Kidney (tissue), 14 donors: ENCODE data around the gene S100A4. TPM values are rescaled to one million over a fixed set of nuclear protein-coding genes. Genes with fewer than 3 reads are reported as not detected.
"Not testable (repeated sequence)": the region's sequence is repeated elsewhere in the genome, so short reads cannot be mapped to it uniquely, and the experiment has no call there.

Source experiments
- DNase-seq, 5 donors: peaks; one replicate each; pipeline ENCODE4 v3.0.0-alpha.2; 2013 to 2020
- FAIRE-seq: peaks from 2 replicates; lab custom pipeline; 2012; peaks lifted over from hg19 to GRCh38; lab: Jason Lieb, UNC
- H3K27ac ChIP-seq, 2 donors: one replicate each; pipeline ENCODE4 v1.7.0; 2013; ENCODE audit warnings: low read depth in 2 of 2, low read length in 2 of 2, inconsistent platforms in 1 of 2
- H3K27me3 ChIP-seq: one replicate; pipeline ENCODE4 v1.7.1; 2013; ENCODE audit warnings: low read length, inconsistent platforms; ENCODE audit not compliant: control insufficient read depth, insufficient read depth
- H3K36me3 ChIP-seq, 3 donors: one replicate each; pipeline versions ENCODE4 v1.7.0 to v1.7.1; 2013; ENCODE audit warnings: low read length in 3 of 3, control low read depth in 1 of 3, inconsistent platforms in 1 of 3; ENCODE audit not compliant: insufficient read depth in 3 of 3, control insufficient read depth in 2 of 3
- H3K4me1 ChIP-seq, 3 donors: one replicate each; pipeline versions ENCODE4 v1.7.0 to v1.7.1; 2013; ENCODE audit warnings: low read length in 3 of 3, inconsistent platforms in 1 of 3, low read depth in 1 of 3; ENCODE audit not compliant: control insufficient read depth in 2 of 3, insufficient read depth in 2 of 3
- H3K4me3 ChIP-seq, 3 donors: one replicate each; pipeline versions ENCODE4 v1.7.0 to v1.8.1; 2013; ENCODE audit warnings: low read length in 3 of 3, control low read depth in 1 of 3, inconsistent platforms in 1 of 3
- H3K9ac ChIP-seq, 3 donors: one replicate each; pipeline versions ENCODE4 v1.7.0 to v1.7.1; 2013; ENCODE audit warnings: low read length in 3 of 3, control low read depth in 1 of 3, inconsistent platforms in 1 of 3
- H3K9me3 ChIP-seq, 3 donors: one replicate each; pipeline versions ENCODE4 v1.7.0 to v1.7.1; 2013; ENCODE audit warnings: low read length in 3 of 3, control low read depth in 1 of 3, inconsistent platforms in 1 of 3; ENCODE audit not compliant: control insufficient read depth in 2 of 3, insufficient read depth in 1 of 3
- intact Hi-C: fragments of 100-400 bp; cut with DNase I; formaldehyde crosslinking; loops from one replicate; pipeline ENCODE4 v1.11.1; 2022
- polyA plus RNA-seq: library from polyadenylated mRNA; stranded (reverse); fragments of 350-450 nt; fragmentation: Illumina TruSeq; extraction: RNeasy Lipid Tissue Mini Kit (QIAGEN cat#74804); gene quantifications from one replicate; pipeline ENCODE4 v1.2.3, GENCODE V29; 2014; ENCODE audit warnings: low read depth, low replicate concordance; ENCODE audit not compliant: insufficient read depth
- total RNA-seq: library from RNA; stranded (reverse); fragmentation: NEBNext Ultra II Directional; extraction: Animal tissue kit (Norgen Biotek cat#: 25700); gene quantifications from one replicate; pipeline ENCODE4 v1.2.1, GENCODE V29; 2021
- TF ChIP-seq, protein P1 (sequence below): IDR thresholded peaks from 3 replicates; pipeline ENCODE4 v1.5.1; 2012; ENCODE audit warnings: mild to moderate bottlenecking, moderate library complexity, borderline replicate concordance; ENCODE audit not compliant: insufficient read depth; ENCODE audit errors: extremely low read depth
- donor health status: control.
- donor health status: control.
- donor health status: control.
- donor health status: control.
- donor health status: control.
- donor health status: DM: yes; HTN: yes; CAD: no.
- donor health status: Normal renal cell carcinoma (clear cell type).

S100A4 gene
- total and polyA plus RNA-seq, 2 donors from 2014 or later: 141 to 204 TPM

DNA sequence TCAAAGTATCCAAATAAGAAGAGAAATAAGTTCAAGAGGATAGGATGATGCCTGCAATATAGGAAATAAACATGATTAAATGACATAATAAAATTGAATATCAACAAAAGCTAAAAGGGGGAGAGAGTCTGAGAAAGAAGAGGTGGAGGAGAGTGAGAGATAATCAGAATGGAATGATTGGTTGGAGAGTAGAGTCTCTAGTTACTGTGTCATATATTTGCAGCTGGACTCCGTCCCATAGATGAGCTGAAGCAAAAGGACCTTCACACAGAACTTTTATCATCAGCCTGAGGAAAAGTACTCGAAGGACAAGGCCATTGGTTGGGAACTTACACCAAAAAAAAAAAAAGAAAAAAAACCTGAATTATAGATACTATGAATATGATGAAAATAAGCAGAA is 42.9 kb upstream of the S100A4 start:
- H3K36me3 ChIP-seq: no peaks in the 10 kb centered on the region
- H3K27me3 ChIP-seq: no peaks in the 10 kb centered on the region
- intact Hi-C loops: no loop called here
- H3K4me3 ChIP-seq: no peak overlapping the region
- DNase-seq: no peak
- no peak for FAIRE-seq
- H3K9me3 ChIP-seq: no peaks in the 10 kb centered on the region
- TF ChIP-seq, protein P1, sequence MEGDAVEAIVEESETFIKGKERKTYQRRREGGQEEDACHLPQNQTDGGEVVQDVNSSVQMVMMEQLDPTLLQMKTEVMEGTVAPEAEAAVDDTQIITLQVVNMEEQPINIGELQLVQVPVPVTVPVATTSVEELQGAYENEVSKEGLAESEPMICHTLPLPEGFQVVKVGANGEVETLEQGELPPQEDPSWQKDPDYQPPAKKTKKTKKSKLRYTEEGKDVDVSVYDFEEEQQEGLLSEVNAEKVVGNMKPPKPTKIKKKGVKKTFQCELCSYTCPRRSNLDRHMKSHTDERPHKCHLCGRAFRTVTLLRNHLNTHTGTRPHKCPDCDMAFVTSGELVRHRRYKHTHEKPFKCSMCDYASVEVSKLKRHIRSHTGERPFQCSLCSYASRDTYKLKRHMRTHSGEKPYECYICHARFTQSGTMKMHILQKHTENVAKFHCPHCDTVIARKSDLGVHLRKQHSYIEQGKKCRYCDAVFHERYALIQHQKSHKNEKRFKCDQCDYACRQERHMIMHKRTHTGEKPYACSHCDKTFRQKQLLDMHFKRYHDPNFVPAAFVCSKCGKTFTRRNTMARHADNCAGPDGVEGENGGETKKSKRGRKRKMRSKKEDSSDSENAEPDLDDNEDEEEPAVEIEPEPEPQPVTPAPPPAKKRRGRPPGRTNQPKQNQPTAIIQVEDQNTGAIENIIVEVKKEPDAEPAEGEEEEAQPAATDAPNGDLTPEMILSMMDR: no peak
- no peak overlapping the region for H3K27ac ChIP-seq
- no peaks in the 10 kb centered on the region for H3K4me1 ChIP-seq
- H3K9ac ChIP-seq: no peak overlapping the region

- H3K36me3 ChIP-seq, H3K27ac ChIP-seq, H3K27me3 ChIP-seq, H3K9ac ChIP-seq, intact Hi-C loops, H3K4me1 ChIP-seq, H3K9me3 ChIP-seq, H3K4me3 ChIP-seq, FAIRE-seq: not testable (repeated sequence)
- DNase-seq: peak in 1 of 5 donors; percentile 12
Observed at GRCh38 chr1:153588033-153588432, 42.4 kb upstream of the S100A4 start.

- Histone ChIP-seq H3K9ac (no peak overlapping the region), H3K4me1 (no peaks in the 10 kb centered on the region), H3K9me3 (no peaks in the 10 kb centered on the region), H3K4me3 (no peak overlapping the region), H3K27me3 (no peaks in the 10 kb centered on the region), H3K27ac (no peak overlapping the region), H3K36me3 (no peaks in the 10 kb centered on the region)
- TF ChIP-seq, protein P1: no peak
- intact Hi-C loops: no loop called here
- no peak for FAIRE-seq
- DNase-seq: peak in 1 of 5 donors; percentile 6
Observed at GRCh38 chr1:153587314-153587713, 41.7 kb upstream of the S100A4 start.

DNA sequence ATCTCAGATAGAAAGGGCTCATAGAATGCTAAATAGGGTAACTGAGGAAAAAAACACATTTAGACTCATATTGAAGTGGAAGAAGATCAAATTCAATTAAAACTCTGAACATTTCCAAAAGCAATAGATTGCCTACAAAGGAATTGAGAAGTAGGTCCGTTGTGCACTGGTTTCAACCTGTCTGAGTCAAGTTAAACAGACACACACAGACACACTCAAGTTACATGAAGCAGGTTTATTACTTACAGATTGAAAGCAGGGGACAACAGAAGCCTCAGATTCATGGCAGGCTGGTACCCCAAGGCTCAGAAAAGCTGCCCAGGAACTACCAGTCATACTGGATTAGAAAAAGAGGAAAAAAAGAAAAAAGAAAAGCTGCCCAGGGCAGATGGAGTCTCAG is 40.7 kb upstream of the S100A4 start:
- H3K36me3 ChIP-seq: no peaks in the 10 kb centered on the region
- no peak overlapping the region for H3K4me3 ChIP-seq
- TF ChIP-seq, protein P1: no peak
- no peak overlapping the region for H3K27ac ChIP-seq
- no peaks in the 10 kb centered on the region for H3K27me3 ChIP-seq
- DNase-seq (no peak), FAIRE-seq (no peak)
- H3K9me3 ChIP-seq: no peaks in the 10 kb centered on the region
- no peak overlapping the region for H3K9ac ChIP-seq
- no peaks in the 10 kb centered on the region for H3K4me1 ChIP-seq
- intact Hi-C loops: no loop called here
